OCI-LY1 (cell line): Measurements from ENCODE around the gene ARHGAP21.
"Not testable (repeated sequence)": the region's sequence is repeated elsewhere in the genome, so short reads cannot be mapped to it uniquely, and the experiment has no call there.

Experiments
- CTCF ChIP-seq: fragments of 200-600 bp; sonication (generic), shearing (Covaris generic); IDR thresholded peaks from 2 replicates; pipeline ENCODE4 v1.5.1; 2017; ENCODE audit warnings: mild to moderate bottlenecking, antibody characterized with exemption, low read length, moderate library complexity, mixed read lengths
- EZH2 ChIP-seq: fragments of 200-600 bp; sonication (generic), shearing (Covaris generic); IDR thresholded peaks from 2 replicates; pipeline ENCODE4 v1.8.0; 2017; ENCODE audit warnings: borderline replicate concordance, mixed run types, mild to moderate bottlenecking, antibody characterized with exemption, low read length, moderate library complexity, mixed read lengths

GRCh38 chr10:24658319-24658718 is 65.4 kb downstream of the ARHGAP21 start:
- not testable (repeated sequence) for TF ChIP-seq CTCF, EZH2
